Kidney capillary endothelial cell (primary cell): Measurements from ENCODE around the gene SPSB4.
"Not testable (repeated sequence)": the region's sequence is repeated elsewhere in the genome, so short reads cannot be mapped to it uniquely, and the experiment has no call there.

Source experiments
- DNase-seq: peaks from one replicate; pipeline ENCODE4 v3.0.0-alpha.2; 2018; ENCODE audit warnings: low spot score

SPSB4 gene

DNA sequence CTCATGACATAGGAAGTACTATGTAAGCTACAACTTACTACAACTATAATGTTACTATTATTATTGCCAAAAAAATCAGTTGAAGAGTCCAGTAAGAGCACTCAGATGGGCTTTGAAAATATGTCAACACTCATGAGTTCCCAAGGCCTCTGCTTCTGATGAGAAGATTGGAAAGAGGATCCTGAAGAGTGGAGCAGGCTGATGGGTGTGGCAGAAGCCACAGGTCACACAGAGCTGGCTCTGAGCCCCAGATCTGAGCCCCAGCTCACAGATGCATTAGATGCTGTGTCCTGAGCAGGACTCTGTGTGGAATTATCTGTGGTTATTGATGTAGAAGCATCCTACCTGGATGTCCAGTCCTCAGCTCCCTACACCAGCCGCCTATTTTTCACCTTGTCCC lies 65.6 kb downstream of the SPSB4 start:
- no peak for DNase-seq

DNA sequence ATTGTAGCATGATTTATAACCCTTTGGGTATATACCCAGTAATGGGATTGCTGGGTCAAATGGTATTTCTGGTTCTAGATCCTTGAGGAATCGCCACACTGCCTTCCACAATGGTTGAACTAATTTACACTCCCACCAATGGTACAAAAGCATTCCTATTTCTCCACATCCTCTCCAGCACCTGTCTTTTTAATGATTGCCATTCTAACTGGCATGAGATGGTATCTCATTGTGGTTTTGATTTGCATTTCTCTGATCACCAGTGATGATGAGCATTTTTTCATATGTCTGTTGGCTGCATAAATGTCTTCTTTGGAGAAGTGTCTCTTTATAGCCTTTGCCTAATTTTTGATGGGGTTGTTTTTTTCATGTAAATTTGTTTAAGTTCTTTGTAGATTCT lies 66.8 kb downstream of the SPSB4 start:
- DNase-seq = not testable (repeated sequence)

DNA sequence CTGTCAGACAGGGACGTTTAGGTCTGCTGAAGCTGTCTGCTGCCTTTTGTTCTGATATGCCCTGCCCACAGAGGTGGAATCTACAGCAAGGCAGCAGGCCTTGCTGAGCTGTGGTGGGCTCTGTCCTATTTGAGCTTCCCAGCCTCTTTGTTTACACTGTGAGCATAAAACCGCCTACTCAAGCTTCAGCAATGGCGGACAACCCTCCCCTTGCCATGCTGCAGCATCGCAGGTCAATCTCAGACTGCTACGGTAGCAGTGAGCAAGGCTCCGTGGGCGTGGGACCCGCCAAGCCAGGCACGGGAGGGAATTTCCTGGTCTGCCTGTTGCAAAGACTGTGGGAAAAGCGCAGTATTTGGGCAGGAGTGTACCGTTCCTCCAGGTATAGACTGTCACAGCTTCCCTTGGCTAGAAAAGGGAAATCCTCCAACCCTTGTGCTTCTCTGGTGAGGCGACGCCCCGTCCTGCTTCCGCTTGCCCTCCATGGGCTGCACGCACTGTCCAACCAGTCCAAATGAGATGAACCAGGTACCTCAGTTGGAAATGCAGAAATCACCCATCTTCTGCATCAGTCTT lies 71.4 kb downstream of the SPSB4 start:
- DNase-seq = no peak

DNA sequence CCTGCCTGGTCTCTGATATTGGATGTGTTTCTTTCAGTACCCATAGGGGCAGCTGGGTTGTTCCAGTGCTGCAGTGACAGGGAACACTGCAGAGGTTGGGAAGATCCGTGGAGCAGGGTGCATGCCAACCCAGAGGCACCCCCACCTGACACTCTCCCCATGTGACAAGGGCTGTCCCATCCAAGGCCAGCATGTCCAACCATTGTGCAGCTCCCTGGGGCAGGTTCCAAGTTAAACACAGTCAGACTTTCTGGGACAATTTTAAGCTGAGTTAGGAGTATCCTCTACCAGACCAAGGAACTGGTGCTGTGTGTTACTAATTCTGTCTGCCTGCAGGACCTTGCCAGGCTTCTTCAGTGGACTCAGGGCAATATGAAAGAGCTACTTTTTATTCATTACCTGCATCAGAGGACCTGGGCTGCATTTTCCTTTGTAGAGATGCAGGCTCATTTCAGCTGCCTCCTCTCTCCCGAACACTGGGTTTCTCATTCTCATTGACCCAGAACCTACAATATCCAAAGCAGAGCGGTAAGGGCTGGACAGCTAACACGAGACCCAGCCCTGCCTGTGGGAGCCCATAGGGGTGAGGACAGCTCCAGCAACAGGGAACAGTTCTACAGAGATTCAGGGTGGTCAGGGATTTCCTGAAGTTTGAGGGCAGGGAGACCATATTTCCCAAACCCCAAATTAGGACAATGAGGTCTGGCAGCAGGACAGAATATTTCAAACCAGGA lies 72.7 kb downstream of the SPSB4 start:
- no peak for DNase-seq

DNA sequence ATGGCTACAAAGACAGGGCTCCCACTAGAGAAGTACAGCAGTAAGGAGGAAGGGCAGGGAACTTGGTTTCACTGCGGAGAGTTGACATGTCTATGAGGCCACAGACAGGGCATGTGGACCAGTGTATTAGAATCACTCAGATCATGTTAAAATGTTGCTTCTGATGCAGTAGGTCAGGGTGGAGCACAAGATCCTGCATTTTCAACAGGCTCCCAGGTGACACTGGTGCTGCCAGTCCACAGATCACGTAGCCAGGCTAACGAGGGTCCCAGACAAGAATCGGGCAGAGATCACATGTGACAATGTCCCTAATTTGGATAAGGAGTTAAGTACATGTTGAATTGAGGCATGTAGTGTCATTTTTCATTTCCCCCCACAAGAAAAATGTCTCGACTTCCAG lies 73.6 kb downstream of the SPSB4 start:
- DNase-seq = no peak

DNA sequence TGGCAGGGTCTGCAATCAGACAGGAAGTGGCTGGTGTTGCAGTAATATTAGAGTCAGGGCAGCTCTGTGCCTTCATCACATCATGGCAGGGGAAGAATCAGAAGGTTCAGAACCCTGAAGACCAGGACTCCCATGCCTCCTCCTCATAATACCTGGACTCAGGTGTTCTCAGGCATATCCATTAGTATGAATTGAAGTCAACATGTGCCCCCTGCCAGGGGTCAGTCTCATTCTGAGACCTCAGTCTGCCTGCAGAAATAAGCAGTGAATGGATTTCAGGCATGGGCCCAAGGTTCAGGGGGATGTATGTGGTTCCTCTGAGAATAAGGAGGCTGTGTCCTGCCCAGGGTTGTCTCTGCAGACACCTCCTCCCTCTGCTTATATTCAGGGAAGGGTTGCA lies 74.2 kb downstream of the SPSB4 start:
- DNase-seq = no peak

DNA sequence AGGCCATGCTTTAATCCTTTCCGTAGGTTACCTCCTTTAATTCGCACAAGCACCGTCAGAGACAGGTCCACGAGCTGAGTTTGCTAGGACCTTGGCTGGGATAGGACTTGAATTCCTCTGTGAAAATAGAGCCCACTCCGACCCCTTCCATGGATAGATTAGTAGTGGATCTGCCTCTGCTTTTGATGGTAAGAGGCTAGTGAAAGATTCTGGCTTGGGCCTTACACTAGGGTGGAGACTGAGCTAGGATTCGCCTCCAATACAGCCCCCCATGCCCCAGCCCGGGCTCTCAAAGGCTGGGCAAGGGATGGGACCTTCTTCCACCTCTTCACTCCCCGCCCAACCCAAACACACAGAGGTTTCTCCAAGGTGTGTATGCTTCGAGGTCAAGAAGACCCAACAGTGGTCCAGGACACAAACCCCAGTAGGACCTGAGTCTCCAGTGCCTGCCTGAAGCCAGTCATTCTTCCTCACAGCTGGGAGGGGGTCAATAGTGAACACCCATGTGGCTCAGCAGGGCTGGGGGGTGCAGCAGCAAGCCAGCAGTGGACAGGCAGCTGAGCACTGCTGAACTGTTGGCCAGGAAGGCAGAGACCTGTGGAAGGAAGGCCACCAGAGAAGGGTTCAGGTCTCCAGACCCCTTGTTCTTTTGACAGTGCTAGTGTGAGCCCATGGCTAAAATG lies 75.7 kb downstream of the SPSB4 start:
- no peak for DNase-seq

DNA sequence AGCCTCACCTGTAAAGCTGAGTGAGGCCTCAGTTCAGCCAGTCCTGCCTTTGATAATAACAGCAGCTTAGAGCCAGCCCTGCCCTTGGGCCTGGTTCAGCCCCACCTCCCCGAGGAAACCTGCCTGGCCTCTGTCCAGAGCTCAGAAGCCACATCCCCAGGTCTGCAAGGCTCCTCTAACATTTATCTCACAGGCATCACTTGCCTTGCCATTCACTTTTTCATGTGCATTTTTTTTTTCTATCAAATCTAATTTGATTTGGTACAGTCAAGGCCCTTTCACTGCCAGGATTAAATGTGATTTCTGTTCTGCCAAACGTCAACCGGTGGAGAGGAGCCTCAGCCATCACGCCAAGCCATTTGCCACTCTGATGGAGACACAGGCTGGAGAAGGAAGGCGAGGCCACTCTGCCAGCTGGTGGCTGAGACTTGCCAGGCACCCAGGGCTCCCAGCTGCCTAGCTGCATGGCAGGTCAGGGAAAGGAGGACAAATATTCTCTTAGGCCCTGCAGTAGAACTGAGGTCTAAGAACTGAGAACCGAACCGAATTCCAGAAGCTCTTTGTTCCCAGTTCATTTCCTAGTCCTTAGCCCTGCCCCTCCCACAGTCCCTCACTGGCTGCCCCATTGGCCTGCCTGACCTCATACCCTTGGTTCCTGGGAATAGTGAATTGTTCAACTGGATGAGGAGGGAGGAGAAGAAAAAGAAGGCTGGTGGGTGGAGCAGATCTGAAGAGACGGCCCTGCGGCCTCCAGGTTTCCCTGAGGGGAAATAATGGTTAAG lies 76.4 kb downstream of the SPSB4 start:
- no peak for DNase-seq

DNA sequence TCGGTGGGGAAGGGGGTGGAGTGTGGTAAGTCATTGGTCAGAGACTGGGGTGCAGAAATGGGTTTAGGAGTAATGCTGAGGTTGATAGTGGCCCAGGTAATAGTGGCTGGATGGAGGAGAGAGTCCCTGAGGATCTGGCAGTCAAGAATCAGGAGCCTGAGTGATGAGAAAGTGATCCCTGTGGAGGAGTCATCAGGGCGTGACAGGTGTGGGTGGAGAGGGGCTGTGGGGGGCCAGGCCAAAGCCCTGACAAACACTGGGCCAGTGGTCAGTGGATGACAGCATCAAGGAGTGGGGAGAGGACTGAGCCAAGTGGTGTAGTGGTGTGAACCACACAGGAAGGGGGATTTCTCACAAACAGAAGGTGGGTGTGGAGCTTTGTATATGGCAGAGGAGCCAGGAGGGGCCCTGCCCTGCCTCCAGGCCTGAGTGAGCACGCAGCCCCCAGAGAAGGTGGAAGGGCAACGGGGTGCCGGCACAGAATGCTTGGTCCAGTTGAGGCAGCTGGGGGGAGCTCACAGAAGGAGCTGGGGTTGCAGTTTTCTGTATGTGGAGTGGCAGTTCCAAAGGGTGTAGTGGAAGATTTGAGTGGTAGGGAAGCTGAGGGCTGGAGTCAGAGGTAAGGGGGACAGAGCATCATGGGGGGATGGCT lies 77.1 kb downstream of the SPSB4 start:
- no peak for DNase-seq

DNA sequence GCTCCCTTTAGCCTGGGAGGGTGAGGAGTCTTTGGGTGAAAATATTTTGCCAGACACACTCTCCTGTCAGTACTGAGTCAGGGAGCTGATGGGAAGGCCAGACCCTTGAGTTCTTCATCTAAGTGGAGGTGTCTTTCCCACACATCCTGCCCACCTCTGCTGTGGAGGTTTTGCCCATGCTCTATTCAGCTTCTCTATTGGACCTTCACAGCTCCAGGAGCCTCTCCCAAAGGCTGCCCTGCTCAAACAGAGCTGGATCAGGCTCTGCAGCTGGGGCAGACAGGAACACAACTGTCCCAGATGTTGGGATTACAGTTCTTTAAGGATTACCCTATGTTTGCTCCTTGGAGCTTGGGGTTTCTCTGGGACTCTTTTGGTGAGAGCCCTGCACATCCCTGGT lies 77.9 kb downstream of the SPSB4 start:
- DNase-seq = no peak

DNA sequence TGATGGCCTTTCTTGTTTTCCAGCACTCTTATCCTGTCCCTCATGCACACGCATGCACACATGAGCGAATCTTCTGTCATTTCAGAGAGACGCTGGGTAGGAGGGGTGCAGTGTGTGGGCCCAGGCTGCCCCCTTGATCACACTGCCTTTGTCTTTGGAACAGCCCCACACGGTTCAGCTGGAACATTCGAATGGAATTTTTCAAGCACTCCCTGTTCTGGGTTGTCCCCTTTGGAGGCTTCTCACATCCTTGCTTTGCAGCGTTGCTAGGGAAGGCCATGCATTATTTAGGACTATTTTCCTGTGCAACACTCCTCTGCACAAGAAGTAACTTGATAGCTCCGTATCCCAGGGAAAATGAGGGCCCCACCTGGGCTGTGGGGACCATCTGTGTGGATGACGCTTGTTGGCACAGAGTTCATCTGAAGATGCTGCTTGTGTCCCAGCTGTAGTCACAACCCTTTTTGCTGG lies 78.4 kb downstream of the SPSB4 start:
- DNase-seq = no peak

DNA sequence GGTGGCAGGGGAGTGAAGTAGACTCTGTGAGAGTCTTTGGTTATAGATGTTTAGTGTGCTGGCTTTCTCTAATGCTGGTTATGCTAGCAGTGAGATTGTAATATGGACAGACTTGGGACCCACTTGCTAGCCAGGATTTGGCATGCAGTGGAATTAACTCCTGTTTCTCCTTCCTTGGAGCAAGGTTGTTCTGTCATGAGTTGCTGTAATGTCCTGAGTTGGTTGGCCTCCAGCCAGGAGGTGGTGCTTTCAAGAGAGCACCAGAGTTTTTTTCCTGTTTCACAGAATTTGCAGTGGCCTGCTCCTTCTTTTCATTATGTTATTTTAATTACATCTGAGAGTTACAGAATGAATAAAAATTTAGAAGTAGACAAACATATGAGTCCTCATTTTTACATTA lies 92.4 kb downstream of the SPSB4 start:
- no peak for DNase-seq

DNA sequence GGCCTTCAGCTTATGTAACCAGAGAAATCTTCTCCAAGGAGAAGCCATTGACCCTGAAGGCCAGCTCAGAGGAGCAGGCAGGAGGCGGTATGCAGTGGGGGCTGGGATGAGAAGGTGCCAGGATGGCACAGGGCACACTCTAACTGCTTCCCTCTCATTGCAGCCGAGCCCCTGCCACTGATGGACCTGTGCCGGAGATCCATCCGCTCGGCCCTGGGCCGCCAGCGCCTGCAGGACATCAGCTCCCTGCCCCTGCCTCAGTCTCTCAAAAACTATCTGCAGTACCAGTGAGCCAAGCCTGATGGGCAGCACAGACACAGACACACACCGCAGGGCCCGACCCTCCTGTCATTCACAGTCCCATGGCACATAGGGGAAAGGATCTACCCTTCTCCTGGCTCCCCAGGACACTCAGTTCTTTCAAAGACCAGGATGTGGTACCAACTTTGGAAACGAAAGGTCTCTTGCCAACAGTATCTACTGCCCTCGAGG lies 95.9 kb downstream of the SPSB4 start:
- no peak for DNase-seq

DNA sequence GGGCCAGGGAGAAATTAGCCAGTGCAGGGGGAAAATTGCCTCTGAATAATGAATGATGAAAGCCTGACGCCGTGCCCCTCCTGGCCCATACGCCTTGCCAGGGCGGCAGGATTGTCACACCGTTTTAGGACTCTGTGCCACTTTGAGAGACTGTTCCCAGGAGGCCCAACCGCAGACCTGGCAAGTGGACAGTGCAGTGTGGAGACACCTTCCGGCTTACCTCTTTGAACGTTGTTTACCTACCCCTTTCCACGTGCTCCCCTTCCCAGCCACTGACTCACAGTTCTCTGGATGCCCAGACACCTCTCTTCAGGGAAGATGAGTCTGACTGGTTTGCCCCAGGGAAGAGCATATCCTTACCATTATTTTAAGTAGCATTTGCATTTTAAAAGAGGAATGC lies 96.5 kb downstream of the SPSB4 start:
- DNase-seq = no peak

DNA sequence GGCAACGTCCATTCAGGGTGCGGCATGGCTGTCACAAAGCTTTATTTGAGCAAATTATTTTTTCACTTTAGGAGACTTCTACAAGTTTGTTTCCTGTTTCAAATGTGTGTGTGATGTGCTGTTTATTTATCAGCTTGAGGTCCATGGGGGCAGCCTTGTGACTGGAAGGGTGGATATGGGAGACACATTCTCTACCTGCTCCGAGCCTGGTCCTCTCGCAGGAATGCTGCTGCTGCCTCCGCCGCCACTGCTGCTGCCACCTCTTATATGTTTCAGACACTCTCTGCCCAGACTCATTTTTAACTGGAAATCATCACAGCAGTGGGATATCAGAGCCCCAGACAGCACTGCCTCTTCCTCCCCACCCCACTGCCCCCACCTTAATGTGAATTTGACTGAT lies 97.0 kb downstream of the SPSB4 start:
- DNase-seq = no peak

DNA sequence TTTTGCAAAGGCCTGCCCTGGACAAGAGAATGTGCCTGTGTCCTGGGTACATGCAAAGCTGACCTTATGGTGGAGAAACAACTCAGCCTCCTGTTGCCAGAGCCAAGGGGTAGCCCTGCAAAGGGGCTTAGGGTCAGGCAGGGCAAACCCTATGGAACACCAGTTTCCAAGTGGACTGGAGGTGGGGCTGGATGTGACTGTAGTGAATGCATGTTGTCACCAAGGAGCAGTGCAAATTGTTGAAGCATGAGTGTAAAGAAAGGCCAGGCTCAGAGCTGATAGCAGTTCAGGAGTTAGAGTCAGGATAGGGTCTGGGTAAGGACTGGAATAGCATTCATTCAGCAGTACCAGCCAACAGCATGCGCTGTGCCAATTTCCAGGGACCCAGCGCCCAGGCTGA lies 97.6 kb downstream of the SPSB4 start:
- DNase-seq = no peak

DNA sequence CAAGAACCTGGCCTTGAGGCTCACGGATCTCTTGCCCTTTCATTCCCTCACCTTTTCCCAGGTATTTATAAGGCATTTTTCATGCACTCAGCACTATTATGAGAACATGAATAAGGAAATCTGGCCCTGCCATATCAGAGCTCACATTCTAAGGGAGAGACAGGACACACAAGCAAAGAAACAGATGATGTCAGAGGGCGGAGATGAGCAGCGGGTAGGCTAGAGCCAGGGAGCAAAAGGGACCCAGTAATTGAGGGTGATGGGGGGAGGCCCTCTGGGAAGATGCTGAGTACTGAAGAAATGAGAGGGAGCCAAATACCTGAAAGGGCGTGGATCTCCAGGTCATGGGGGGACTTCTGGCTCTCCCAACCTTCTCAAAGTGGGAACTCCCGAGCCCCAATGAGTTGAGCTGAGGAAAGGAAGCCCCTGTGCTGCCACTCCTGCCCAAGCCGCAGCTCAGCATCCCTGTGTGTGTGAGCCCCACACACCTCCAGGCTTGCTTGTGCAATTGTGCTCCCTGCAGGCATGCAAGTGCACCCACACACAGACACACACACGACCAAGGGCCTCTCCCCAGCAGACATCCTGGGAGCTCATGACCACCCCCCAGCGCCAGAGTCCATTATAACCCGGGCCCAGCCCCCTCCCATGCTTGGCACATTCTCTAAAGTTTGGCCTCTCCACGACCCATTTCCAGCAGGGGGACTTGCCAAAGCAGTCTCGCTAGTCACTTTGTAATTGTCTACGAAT lies 99.1 kb downstream of the SPSB4 start:
- no peak for DNase-seq

DNA sequence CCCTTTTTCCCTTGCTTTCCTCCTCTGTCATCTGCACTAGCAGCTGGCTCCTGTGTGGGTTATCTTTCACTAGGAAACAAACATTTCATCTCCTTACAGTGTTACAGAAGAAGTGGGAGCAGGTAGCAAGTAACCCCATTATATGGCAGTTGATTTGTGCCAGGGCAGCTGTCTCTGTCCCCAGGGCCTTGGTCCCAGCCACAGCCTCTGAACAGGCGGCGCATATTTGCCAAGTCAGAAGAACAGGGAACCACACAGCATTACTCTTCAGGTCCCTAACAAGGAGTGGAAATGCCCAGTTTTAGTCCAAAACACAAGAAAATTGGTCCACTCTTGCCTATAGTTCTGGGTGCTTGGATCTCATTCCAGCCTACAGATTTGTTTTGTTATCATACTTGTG lies 99.8 kb downstream of the SPSB4 start:
- DNase-seq = no peak

DNA sequence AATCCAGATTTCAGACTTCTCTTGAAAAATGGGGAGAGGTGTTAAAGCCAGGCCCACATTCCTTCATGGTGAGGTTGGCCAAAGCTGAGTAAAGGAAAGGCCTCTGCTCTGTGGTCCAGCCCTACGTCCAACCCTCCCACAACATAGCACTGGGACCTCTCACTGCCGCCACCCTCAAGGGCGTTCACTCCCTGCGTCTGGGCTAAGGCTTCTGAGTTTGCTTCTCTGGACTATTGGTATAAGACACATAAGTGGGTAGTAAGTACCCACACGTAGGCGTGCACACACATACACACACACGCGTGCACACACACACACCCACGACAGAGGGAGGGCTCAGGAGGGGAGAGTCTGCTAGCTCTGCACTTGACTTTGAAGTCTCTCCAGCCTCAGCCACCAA lies 100.3 kb downstream of the SPSB4 start:
- DNase-seq = no peak

DNA sequence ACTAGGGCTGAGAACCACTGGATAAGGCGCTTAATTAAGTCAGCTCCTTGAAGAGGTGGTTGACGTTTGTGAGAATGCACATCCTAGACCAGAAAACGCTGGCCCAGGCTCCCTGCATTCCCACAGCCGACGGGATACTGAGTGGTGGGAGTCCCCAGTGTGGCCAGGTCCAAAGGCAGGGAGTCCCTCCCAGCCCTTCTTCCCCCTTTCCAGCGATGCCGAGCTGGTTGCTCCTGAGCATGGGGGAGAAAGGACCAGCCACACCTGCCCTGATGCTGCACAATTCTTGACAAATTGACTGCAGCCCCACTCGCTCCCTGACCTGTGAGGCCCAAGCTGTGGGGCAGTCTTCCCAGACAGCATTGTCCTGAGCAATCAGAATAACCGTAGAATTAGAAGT lies 101.0 kb downstream of the SPSB4 start:
- no peak for DNase-seq
